ENCODE results near the gene RIT2. TPM values are rescaled to one million over a fixed set of nuclear protein-coding genes. Genes with fewer than 3 reads are reported as not detected.

The RIT2 gene
- total RNA-seq, 4 donors from 2014 or later: not detected

DNA sequence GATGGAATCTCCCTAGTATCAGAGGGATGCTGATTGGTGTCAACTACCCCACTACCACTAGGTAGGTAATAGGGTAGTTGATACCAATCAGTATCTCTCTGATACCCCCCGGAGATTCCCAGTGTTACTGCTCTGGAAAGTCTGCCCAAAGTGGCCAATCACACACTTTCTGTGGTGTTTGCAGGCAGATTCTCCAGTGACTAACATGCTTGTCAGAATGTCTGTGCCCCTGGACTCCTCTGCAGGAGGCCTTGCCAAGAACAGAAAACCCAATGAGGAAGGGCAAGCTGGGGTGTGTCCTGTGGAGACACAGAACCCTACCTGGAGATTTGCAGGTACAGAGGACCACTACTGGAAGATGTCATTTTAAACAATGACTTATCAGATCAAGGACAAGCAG lies 135.1 kb downstream of the RIT2 start:
- Histone ChIP-seq H3K4me1 (no peaks in the 10 kb centered on the region), H3K36me3 (no peaks in the 10 kb centered on the region), H3K27me3 (no peaks in the 10 kb centered on the region), H3K9me3 (no peaks in the 10 kb centered on the region), H3K27ac (no peak overlapping the region), H3K4me3 (no peak overlapping the region)
- no peak for TF ChIP-seq POLR2A (IDR thresholded peaks at IDR 0.05)
- TF ChIP-seq, protein P1, sequence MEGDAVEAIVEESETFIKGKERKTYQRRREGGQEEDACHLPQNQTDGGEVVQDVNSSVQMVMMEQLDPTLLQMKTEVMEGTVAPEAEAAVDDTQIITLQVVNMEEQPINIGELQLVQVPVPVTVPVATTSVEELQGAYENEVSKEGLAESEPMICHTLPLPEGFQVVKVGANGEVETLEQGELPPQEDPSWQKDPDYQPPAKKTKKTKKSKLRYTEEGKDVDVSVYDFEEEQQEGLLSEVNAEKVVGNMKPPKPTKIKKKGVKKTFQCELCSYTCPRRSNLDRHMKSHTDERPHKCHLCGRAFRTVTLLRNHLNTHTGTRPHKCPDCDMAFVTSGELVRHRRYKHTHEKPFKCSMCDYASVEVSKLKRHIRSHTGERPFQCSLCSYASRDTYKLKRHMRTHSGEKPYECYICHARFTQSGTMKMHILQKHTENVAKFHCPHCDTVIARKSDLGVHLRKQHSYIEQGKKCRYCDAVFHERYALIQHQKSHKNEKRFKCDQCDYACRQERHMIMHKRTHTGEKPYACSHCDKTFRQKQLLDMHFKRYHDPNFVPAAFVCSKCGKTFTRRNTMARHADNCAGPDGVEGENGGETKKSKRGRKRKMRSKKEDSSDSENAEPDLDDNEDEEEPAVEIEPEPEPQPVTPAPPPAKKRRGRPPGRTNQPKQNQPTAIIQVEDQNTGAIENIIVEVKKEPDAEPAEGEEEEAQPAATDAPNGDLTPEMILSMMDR (IDR thresholded peaks at IDR 0.05): no peak
- no peak for TF ChIP-seq EP300 (IDR thresholded peaks at IDR 0.05)
- WGBS, 2 donors: 88 to 100% methylated on average over 1 of the region's 1 CpG
- DNase-seq (ENCODE audit: low spot score in 2 of 2): no peak

DNA sequence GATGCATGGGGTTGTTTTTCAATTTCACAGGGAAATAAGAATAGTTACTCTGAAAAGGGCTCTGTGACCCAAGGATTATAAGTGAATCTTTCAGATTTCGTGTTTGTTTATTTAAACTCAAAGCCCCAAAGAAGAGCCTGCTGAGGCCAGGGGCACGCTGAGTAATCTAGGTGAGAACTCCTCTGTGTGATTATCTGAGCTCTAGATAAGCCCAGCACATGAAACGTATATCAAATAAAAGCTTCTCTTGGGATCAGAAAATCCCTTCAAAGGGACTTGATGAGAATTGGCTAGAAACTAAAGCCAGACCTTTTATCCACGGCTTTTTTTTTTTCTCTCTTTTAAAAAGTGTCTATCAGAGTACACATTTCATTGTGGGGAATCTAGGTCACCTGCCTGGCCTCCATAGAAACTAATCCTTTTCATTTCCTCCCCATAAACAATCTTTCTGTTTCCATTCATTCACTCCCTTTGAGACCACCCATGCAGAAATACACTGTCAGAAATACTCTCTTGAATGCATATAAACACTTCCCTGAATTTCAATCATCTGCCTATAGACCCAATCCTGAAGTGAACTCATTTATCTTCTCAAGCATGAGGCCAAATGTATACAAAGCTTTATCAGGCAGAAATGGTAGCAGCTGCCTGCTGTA lies 137.4 kb downstream of the RIT2 start:
- TF ChIP-seq EP300 (IDR thresholded peaks at IDR 0.05) (no peak), POLR2A (IDR thresholded peaks at IDR 0.05) (no peak)
- TF ChIP-seq, protein P1 (IDR thresholded peaks at IDR 0.05): no peak
- Histone ChIP-seq H3K9me3 (no peaks in the 10 kb centered on the region), H3K36me3 (no peaks in the 10 kb centered on the region), H3K4me1 (no peaks in the 10 kb centered on the region), H3K4me3 (no peak overlapping the region), H3K27me3 (no peaks in the 10 kb centered on the region), H3K27ac (no peak overlapping the region)
- DNase-seq (ENCODE audit: low spot score in 2 of 2): no peak
- WGBS, 2 donors: 45 to 52% methylated on average over 4 of the region's 4 CpGs

DNA sequence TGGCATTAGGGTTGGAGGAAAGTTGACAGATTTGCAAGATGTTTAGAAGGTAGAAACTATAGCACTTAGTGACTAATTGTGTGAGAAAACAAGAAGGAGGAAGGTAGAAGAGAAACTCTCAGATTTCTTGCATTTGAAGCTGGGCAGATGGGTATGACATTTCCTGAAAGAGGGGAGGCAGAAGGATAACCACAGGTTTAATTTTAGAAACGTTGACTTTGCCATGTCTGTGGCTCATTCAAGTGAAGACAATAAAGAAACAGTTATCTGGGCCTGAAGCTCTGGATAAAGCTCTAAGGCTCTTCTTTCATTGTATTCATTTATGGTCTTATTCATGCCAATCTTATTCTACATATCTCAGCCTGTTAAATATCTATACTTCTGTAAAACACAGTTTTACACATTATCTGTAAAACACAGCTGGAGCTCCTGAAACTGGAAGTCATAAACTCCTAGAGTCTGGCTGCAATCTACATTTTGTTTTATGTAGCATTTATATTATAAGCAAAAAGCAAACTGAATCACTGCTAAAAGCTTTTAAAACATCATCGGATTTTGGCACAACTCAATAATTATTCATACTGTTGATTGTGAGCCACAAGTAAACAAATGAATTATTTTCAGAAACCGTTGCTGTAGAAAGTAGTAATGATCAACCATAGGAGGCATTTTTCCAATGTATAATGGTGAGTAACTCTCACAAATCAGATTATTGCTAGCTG lies 138.5 kb downstream of the RIT2 start:
- TF ChIP-seq, protein P1 (IDR thresholded peaks at IDR 0.05): no peak
- TF ChIP-seq POLR2A (IDR thresholded peaks at IDR 0.05) (no peak), EP300 (IDR thresholded peaks at IDR 0.05) (no peak)
- Histone ChIP-seq H3K4me1 (no peaks in the 10 kb centered on the region), H3K9me3 (no peaks in the 10 kb centered on the region), H3K36me3 (no peaks in the 10 kb centered on the region), H3K27me3 (no peaks in the 10 kb centered on the region), H3K27ac (no peak overlapping the region), H3K4me3 (no peak overlapping the region)
- DNase-seq (ENCODE audit: low spot score in 2 of 2): no peak
- WGBS, 2 donors: 42 to 52% methylated on average over 3 of the region's 3 CpGs

DNA sequence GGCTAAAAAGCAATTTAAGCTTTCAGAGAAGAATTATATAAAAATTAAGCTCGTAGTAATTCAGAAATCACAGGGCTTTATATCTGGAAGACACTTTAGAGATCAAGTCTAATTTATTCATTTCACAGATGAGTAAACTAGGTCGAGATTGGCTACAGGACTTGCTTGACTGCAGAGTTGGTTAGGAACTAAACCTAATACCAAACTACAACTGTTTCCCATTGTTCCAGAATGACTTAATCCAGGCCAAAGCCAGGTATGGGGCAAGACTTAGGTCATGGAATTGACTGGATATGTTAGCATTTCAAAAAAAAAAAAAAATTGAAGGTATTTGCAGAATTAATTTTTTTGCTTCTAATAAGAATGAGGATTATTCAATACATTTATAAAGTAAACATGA lies 146.1 kb downstream of the RIT2 start:
- DNase-seq (ENCODE audit: low spot score in 2 of 2): no peak
- no peaks in the 10 kb centered on the region for H3K9me3 ChIP-seq
- WGBS, 2 donors: 78 to 86% methylated on average over 2 of the region's 2 CpGs
- H3K27ac ChIP-seq: no peak overlapping the region
- TF ChIP-seq, protein P1 (IDR thresholded peaks at IDR 0.05): no peak
- no peak for TF ChIP-seq EP300 (IDR thresholded peaks at IDR 0.05)
- TF ChIP-seq POLR2A (IDR thresholded peaks at IDR 0.05): no peak
- no peaks in the 10 kb centered on the region for H3K27me3 ChIP-seq
- no peaks in the 10 kb centered on the region for H3K4me1 ChIP-seq
- no peaks in the 10 kb centered on the region for H3K36me3 ChIP-seq
- no peak overlapping the region for H3K4me3 ChIP-seq

DNA sequence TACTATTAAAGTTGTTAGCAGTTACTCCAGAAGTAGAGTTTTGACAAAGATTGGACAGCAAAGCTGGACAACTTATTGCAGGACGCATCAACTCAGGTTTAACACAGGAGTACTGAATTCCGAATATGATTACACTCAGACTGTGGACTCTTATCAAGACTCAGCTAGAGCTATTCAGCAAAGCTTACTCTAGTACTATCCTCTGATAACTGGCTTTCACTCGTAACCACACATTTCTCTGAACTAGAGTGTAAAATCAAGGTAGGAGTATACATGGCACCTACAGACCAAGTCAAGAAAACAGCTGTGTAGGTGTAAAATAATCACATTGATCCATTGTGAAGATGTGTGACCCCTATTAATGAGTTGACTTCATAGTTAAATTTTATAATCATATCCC lies 154.2 kb downstream of the RIT2 start:
- Histone ChIP-seq H3K27ac (no peak overlapping the region), H3K4me3 (no peak overlapping the region), H3K9me3 (no peaks in the 10 kb centered on the region), H3K4me1 (no peaks in the 10 kb centered on the region), H3K27me3 (no peaks in the 10 kb centered on the region), H3K36me3 (no peaks in the 10 kb centered on the region)
- TF ChIP-seq POLR2A (IDR thresholded peaks at IDR 0.05): no peak
- TF ChIP-seq EP300 (IDR thresholded peaks at IDR 0.05): no peak
- TF ChIP-seq, protein P1 (IDR thresholded peaks at IDR 0.05): no peak
- 90 to 93% methylated on average over 3 of the region's 3 CpGs for WGBS, 2 donors
- no peak for DNase-seq (ENCODE audit: low spot score in 2 of 2)

All from tibial nerve (tissue), 4 donors.